HG03139 (cell line): Measurements from ENCODE around the gene NOP53.
"Not testable (repeated sequence)": the region's sequence is repeated elsewhere in the genome, so short reads cannot be mapped to it uniquely, and the experiment has no call there.

Experiments used
- ATAC-seq: cut with Tn5 transposase; IDR thresholded peaks from one replicate; pipeline ENCODE4 v1.9.1; 2021; ENCODE audit not compliant: unreplicated experiment

NOP53 gene

GRCh38 chr19:47803671-47804070, 58.3 kb downstream of the NOP53 start:
- ATAC-seq, result not testable (repeated sequence)

- ATAC-seq, result not testable (repeated sequence)
Observed at GRCh38 chr19:47804451-47804850, 59.1 kb downstream of the NOP53 start, which contains the start of gene TPRX1. TSS of gene TPRX1 (minus strand) at chr19:47804551. CDS start at chr19:47804539, 12 bp downstream.

- no peak for ATAC-seq
Observed at GRCh38 chr19:47805313-47805712, 60.0 kb downstream of the NOP53 start.

DNA sequence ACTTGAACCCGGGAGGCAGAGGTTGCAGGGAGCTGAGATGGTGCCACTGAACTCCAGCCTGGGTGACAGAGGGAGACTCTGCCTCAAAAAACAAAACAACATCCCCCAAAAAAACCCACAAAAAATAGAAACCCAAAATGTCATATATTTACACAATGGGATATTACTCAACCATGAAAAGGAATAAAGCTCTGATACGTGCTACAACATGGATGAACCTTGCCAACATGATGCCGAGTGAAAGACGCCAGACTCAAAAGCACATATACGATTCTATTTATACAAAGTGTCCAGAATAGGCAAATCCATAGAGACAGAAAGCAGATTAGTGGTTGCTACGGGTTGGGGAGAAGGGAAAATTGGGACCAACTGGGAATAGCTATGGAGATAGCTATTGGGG, 61.1 kb downstream of the NOP53 start:
- no peak for ATAC-seq
